ENCODE measurements around the gene LEMD1. TPM values are rescaled to one million over a fixed set of nuclear protein-coding genes. Genes with fewer than 3 reads are reported as not detected.

Gene LEMD1
- total and polyA plus RNA-seq, 3 experiments from 2014 or later, result 0.55 TPM; not detected in 2

DNA sequence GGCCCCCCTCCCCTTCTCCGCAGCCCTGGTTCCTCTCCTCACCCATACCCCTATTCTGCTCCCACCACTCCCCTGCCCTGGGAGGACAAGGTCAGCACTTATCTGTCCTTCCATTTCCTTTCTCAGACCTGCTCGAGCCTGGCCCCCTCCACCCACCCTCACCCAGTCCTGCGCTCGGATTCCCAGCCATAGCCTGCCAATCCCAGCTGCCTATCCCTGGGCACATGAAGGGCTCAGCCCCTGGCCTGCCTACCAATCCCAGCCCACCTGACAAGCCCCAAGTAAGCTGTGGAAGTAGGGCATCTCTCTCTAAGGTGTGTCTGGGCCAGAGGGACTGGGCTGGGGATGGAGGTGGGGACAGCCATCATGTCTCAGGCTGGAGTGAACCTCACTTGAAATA, 28.6 kb upstream of the LEMD1 start:
- H3K36me3 ChIP-seq (ENCODE audit: insufficient read depth, low read length), result no peaks in the 10 kb centered on the region
- DNase-seq, result no peak
- no peaks in the 10 kb centered on the region for H3K9me3 Mint-ChIP-seq
- H3K36me3 Mint-ChIP-seq, result no peaks in the 10 kb centered on the region
- peaks cover 31% of the 10 kb centered on the region for H3K27me3 ChIP-seq (ENCODE audit: insufficient read depth, low read length, poor library complexity, severe bottlenecking)
- H3K9me3 ChIP-seq (ENCODE audit: low read length), result no peaks in the 10 kb centered on the region
- H3K4me1 ChIP-seq (ENCODE audit: insufficient read depth, low read length), result peaks cover 4% of the 10 kb centered on the region
- H3K4me1 Mint-ChIP-seq, result peaks cover 5 to 11% (median 9%) of the 10 kb centered on the region in 3 donors
- CTCF ChIA-PET, result no interaction called here
- no peak overlapping the region for H3K27ac ChIP-seq (ENCODE audit: low read depth, low read length)
- peaks cover 23 to 41% of the 10 kb centered on the region in 2 donors for H3K27me3 Mint-ChIP-seq
- H3K4me3 Mint-ChIP-seq, result no peak overlapping the region
- no peak overlapping the region for H3K27ac Mint-ChIP-seq
- POLR2A ChIA-PET, result no interaction called here
- H3K4me3 ChIP-seq (ENCODE audit: low read length), result no peak overlapping the region

DNA sequence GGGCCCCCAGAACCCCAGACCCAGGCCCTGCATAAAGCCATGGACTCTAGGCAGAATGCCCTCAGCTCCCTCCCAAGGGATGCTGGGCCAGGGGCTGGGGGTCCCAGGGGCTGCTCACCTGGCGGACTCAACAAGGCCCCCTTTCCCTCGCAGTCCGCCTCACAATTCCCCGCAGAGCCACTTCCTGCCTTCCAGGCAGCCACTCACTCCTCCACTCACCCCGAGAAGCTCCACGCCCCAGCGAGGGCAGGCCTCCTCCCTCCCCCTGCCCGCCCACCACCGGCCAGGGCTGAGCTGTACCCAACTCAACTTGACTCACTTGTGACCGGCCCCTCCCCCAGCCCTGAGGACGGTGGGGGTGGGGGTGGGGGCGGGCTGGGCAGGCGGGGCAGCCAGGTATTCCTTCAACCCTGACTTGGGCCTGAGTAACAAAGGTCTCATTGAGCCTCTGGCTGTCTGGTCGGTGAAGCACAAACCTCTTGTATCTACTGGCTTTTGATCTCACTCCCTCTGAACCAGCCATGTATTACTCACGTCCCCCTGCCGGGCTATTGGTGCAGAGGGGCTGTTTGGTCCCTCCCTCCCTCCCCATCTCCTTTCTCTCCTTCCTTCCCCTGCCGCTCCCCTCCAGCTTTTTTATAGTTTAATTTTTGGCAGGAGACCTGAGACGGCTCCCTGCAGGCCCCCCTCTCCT, 28.0 kb upstream of the LEMD1 start:
- Histone ChIP-seq H3K4me3 (ENCODE audit: low read length) (no peak overlapping the region), H3K4me1 (ENCODE audit: insufficient read depth, low read length) (no peaks in the 10 kb centered on the region), H3K9me3 (ENCODE audit: low read length) (no peaks in the 10 kb centered on the region), H3K27ac (ENCODE audit: low read depth, low read length) (peak overlapping the region; percentile 51), H3K27me3 (ENCODE audit: insufficient read depth, low read length, poor library complexity, severe bottlenecking) (peaks cover 25% of the 10 kb centered on the region), H3K36me3 (ENCODE audit: insufficient read depth, low read length) (no peaks in the 10 kb centered on the region)
- no peaks in the 10 kb centered on the region for H3K36me3 Mint-ChIP-seq
- peak overlapping the region in 2 of 8 donors; percentile 70 to 87 for H3K27ac Mint-ChIP-seq
- POLR2A ChIA-PET, result interaction anchor here (0.9 kb wide), 1 partner anchor 19 kb away, joined by 4 read pairs; no protein-coding TSS in a partner anchor
- H3K4me1 Mint-ChIP-seq, result peaks cover 5 to 9% (median 8%) of the 10 kb centered on the region in 3 donors
- no peak overlapping the region for H3K4me3 Mint-ChIP-seq
- CTCF ChIA-PET, result no interaction called here
- no peaks in the 10 kb centered on the region for H3K9me3 Mint-ChIP-seq
- peaks cover 23 to 40% of the 10 kb centered on the region in 2 donors for H3K27me3 Mint-ChIP-seq
- no peak for DNase-seq

DNA sequence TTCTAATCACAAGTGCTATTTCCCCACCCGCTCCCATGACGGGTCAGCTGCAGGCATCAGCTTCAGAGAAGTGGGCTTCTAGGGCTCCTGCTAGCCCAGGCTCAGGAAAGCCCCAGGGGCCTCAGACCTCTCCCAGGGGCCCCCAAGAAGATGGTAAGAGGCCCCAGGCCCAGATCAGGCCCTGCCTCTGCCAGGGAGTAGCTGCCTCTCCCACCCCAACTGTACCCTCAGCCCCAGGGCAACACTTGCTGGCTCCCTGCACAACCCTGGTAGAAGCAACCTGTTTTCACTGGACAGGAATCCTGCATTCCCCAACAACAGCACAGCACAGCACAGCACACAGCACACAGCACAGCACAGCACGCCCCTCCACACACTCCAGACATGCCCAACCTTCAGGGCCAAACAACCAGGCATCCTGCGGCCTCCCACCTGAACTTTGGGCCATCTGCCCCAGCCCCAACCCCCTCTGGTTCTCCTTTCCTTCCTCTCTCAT, 27.4 kb upstream of the LEMD1 start:
- Mint-ChIP-seq H3K4me1 (peaks cover 5 to 7% (median 6%) of the 10 kb centered on the region in 3 donors), H3K27ac (peak overlapping the region in 2 of 8 donors; percentile 70 to 87), H3K36me3 (no peaks in the 10 kb centered on the region), H3K27me3 (peaks cover 19 to 34% of the 10 kb centered on the region in 2 donors), H3K4me3 (peak overlapping the region in 1 of 7 donors; percentile 48), H3K9me3 (no peaks in the 10 kb centered on the region)
- H3K4me1 ChIP-seq (ENCODE audit: insufficient read depth, low read length), result no peaks in the 10 kb centered on the region
- H3K4me3 ChIP-seq (ENCODE audit: low read length), result no peak overlapping the region
- H3K36me3 ChIP-seq (ENCODE audit: insufficient read depth, low read length), result no peaks in the 10 kb centered on the region
- POLR2A ChIA-PET, result interaction anchor here (0.9 kb wide), 1 partner anchor 18 kb away, joined by 4 read pairs; no protein-coding TSS in a partner anchor
- CTCF ChIA-PET, result interaction anchor here (1.0 kb wide), 1 partner anchor 36 kb away, joined by 3 read pairs; no protein-coding TSS in a partner anchor
- peaks cover 19% of the 10 kb centered on the region for H3K27me3 ChIP-seq (ENCODE audit: insufficient read depth, low read length, poor library complexity, severe bottlenecking)
- peak overlapping the region; percentile 51 for H3K27ac ChIP-seq (ENCODE audit: low read depth, low read length)
- DNase-seq, result no peak
- no peaks in the 10 kb centered on the region for H3K9me3 ChIP-seq (ENCODE audit: low read length)

DNA sequence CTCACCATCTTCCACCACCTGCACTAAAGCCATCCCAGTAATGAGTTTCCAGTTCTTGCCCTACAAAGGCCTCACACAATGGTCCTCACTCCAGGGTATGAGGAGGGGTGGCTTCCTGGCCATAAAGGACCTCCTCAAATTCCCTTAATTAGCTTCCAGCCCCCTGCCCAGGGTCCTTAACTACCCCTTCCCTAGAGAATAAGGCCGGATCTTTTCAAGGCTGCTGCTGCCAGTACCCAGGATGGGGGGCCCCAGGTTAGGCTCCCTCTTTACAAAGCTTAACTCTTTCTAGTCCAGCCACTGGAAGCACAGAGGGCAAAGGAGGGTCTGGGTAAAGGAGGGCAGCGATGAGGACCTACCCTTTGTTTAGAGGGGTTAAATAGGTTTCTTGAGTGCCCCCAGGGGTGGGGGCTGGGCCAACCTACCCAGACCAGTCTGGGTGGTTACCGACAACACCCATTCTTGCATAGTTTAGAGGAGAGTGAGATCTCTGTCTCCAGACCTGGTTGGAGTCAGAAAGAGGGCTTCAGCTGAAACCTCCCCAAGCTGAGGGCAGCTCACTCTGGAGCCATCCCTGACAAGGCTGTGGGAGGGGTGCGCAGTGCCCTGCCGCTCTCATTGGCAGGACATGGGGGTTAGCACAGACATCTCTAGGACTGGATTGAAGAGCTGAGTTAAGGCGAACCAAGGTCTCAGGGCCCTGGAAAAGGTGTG, 26.8 kb upstream of the LEMD1 start:
- no peaks in the 10 kb centered on the region for H3K9me3 ChIP-seq (ENCODE audit: low read length)
- no peak for DNase-seq
- no peaks in the 10 kb centered on the region for H3K4me1 ChIP-seq (ENCODE audit: insufficient read depth, low read length)
- H3K36me3 ChIP-seq (ENCODE audit: insufficient read depth, low read length), result no peaks in the 10 kb centered on the region
- Mint-ChIP-seq H3K27ac (no peak overlapping the region), H3K4me3 (peak overlapping the region in 1 of 7 donors; percentile 27), H3K27me3 (peaks cover 17 to 30% of the 10 kb centered on the region in 2 donors), H3K4me1 (peaks cover 5 to 9% (median 6%) of the 10 kb centered on the region in 3 donors), H3K36me3 (no peaks in the 10 kb centered on the region), H3K9me3 (no peaks in the 10 kb centered on the region)
- ChIA-PET POLR2A (interaction anchor here (0.6 to 0.9 kb wide), 2 partner anchors 18 to 235 kb away, joined by 3 to 4 read pairs; no protein-coding TSS in a partner anchor), CTCF (interaction anchor here (1.0 kb wide), 1 partner anchor 37 kb away, joined by 3 read pairs; no protein-coding TSS in a partner anchor)
- H3K4me3 ChIP-seq (ENCODE audit: low read length), result no peak overlapping the region
- H3K27ac ChIP-seq (ENCODE audit: low read depth, low read length), result peak overlapping the region; percentile 51
- peaks cover 15% of the 10 kb centered on the region for H3K27me3 ChIP-seq (ENCODE audit: insufficient read depth, low read length, poor library complexity, severe bottlenecking)

- no peak overlapping the region for H3K4me3 Mint-ChIP-seq
- Histone ChIP-seq H3K27me3 (ENCODE audit: insufficient read depth, low read length, poor library complexity, severe bottlenecking) (peaks cover 5% of the 10 kb centered on the region), H3K36me3 (ENCODE audit: insufficient read depth, low read length) (no peaks in the 10 kb centered on the region), H3K4me3 (ENCODE audit: low read length) (no peak overlapping the region), H3K9me3 (ENCODE audit: low read length) (no peaks in the 10 kb centered on the region), H3K4me1 (ENCODE audit: insufficient read depth, low read length) (no peaks in the 10 kb centered on the region), H3K27ac (ENCODE audit: low read depth, low read length) (no peak overlapping the region)
- ChIA-PET POLR2A (no interaction called here), CTCF (interaction anchor here (1.5 kb wide), 1 partner anchor 38 kb away, joined by 3 read pairs; no protein-coding TSS in a partner anchor)
- DNase-seq, result no peak
- H3K27me3 Mint-ChIP-seq, result peaks cover 9 to 22% of the 10 kb centered on the region in 2 donors
- H3K9me3 Mint-ChIP-seq, result no peaks in the 10 kb centered on the region
- peaks cover 7 to 11% (median 9%) of the 10 kb centered on the region in 3 donors for H3K4me1 Mint-ChIP-seq
- no peaks in the 10 kb centered on the region for H3K36me3 Mint-ChIP-seq
- H3K27ac Mint-ChIP-seq, result peak overlapping the region in 3 of 8 donors; percentile 4 to 45 (median 27)
Measured at GRCh38 chr1:205447457-205448341, 25.8 kb upstream of the LEMD1 start.

GRCh38 chr1:205446828-205447227, 25.0 kb upstream of the LEMD1 start:
- peaks cover 13 to 19% (median 16%) of the 10 kb centered on the region in 3 donors for H3K4me1 Mint-ChIP-seq
- H3K27me3 Mint-ChIP-seq, result peaks cover 7 to 14% of the 10 kb centered on the region in 2 donors
- H3K27me3 ChIP-seq (ENCODE audit: insufficient read depth, low read length, poor library complexity, severe bottlenecking), result no peaks in the 10 kb centered on the region
- ChIA-PET CTCF (interaction anchor here (1.5 kb wide), 1 partner anchor 39 kb away, joined by 3 read pairs; no protein-coding TSS in a partner anchor), POLR2A (no interaction called here)
- no peak overlapping the region for H3K4me3 ChIP-seq (ENCODE audit: low read length)
- no peak for DNase-seq
- peak overlapping the region in 2 of 8 donors; percentile 4 to 27 for H3K27ac Mint-ChIP-seq
- no peak overlapping the region for H3K4me3 Mint-ChIP-seq
- H3K36me3 ChIP-seq (ENCODE audit: insufficient read depth, low read length), result no peaks in the 10 kb centered on the region
- no peaks in the 10 kb centered on the region for H3K36me3 Mint-ChIP-seq
- no peak overlapping the region for H3K27ac ChIP-seq (ENCODE audit: low read depth, low read length)
- H3K9me3 Mint-ChIP-seq, result no peaks in the 10 kb centered on the region
- H3K9me3 ChIP-seq (ENCODE audit: low read length), result no peaks in the 10 kb centered on the region
- peaks cover 4% of the 10 kb centered on the region for H3K4me1 ChIP-seq (ENCODE audit: insufficient read depth, low read length)

DNA sequence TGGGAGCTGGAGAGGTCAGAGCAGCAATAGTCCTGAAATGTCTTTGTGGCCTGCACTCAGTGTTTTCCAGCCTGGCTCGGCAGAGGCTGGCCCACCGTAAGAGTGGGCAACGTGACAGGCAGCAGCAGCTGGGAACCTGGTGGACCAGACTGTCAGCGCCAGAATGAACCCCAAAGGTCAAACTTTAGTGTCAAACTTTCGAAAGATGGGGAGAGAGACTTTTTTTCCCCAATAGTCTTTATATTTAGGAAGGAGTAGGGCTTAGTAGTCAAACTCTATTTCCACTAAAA, 23.7 kb upstream of the LEMD1 start:
- Mint-ChIP-seq H3K4me3 (no peak overlapping the region), H3K27me3 (peaks cover 0 to 2% of the 10 kb centered on the region in 2 donors), H3K4me1 (peaks cover 26 to 31% (median 28%) of the 10 kb centered on the region in 3 donors), H3K36me3 (no peaks in the 10 kb centered on the region), H3K27ac (peak overlapping the region in 2 of 8 donors; percentile 35 to 66), H3K9me3 (no peaks in the 10 kb centered on the region)
- Histone ChIP-seq H3K9me3 (ENCODE audit: low read length) (no peaks in the 10 kb centered on the region), H3K4me1 (ENCODE audit: insufficient read depth, low read length) (peaks cover 16% of the 10 kb centered on the region), H3K36me3 (ENCODE audit: insufficient read depth, low read length) (no peaks in the 10 kb centered on the region), H3K4me3 (ENCODE audit: low read length) (no peak overlapping the region), H3K27me3 (ENCODE audit: insufficient read depth, low read length, poor library complexity, severe bottlenecking) (no peaks in the 10 kb centered on the region), H3K27ac (ENCODE audit: low read depth, low read length) (peak overlapping the region; percentile 38)
- DNase-seq, result no peak
- ChIA-PET POLR2A (no interaction called here), CTCF (interaction anchor here (1.0 kb wide), 1 partner anchor 9 kb away, joined by 3 read pairs; no protein-coding TSS in a partner anchor)
